Neural crest cell (in vitro differentiated cells): Measurements from ENCODE around the gene COMT. TPM values are rescaled to one million over a fixed set of nuclear protein-coding genes. Genes with fewer than 3 reads are reported as not detected.
A peak's percentile ranks its signal among the peaks of the same experiment; 100 is the strongest.

ENCODE experiments used
- DNase-seq: peaks from one replicate; pipeline ENCODE4 v3.0.0; 2021; ENCODE audit warnings: low read depth, mixed read lengths, low spot score
- H3K27ac Mint-ChIP-seq: one replicate; pipeline ENCODE4 v1.8.0; 2021; ENCODE audit warnings: mild to moderate bottlenecking, mixed read lengths; ENCODE audit not compliant: unreplicated experiment
- H3K27me3 Mint-ChIP-seq: 2 replicates; pipeline ENCODE4 v1.8.0; 2021; ENCODE audit warnings: low read depth, mild to moderate bottlenecking, mixed read lengths
- H3K36me3 Mint-ChIP-seq: 2 replicates; pipeline ENCODE4 v1.8.0; 2021; ENCODE audit warnings: low read depth, mild to moderate bottlenecking, mixed read lengths
- H3K4me1 Mint-ChIP-seq: 2 replicates; pipeline ENCODE4 v1.8.0; 2021; ENCODE audit warnings: mixed read lengths
- H3K4me3 Mint-ChIP-seq: one replicate; pipeline ENCODE4 v1.8.0; 2021; ENCODE audit warnings: mild to moderate bottlenecking, mixed read lengths
- H3K9me3 Mint-ChIP-seq: 2 replicates; pipeline ENCODE4 v1.8.0; 2021; ENCODE audit warnings: mixed read lengths
- CTCF ChIP-seq: fragments of 200-600 bp; sonication (generic); conservative IDR thresholded peaks from 2 replicates; pipeline ENCODE4 v1.5.0; 2021; ENCODE audit warnings: antibody characterized with exemption, mild to moderate bottlenecking
- total RNA-seq: library from RNA; stranded (reverse); gene quantifications from 2 replicates; pipeline ENCODE4 v1.2.1, GENCODE V29; 2021

The COMT gene
- total RNA-seq, 1 donor from 2014 or later = 86.4 TPM

- H3K4me1 Mint-ChIP-seq = peaks cover 13% of the 10 kb centered on the region
- DNase-seq = no peak
- H3K27me3 Mint-ChIP-seq = no peaks in the 10 kb centered on the region
- no peak overlapping the region for H3K27ac Mint-ChIP-seq
- H3K36me3 Mint-ChIP-seq = no peaks in the 10 kb centered on the region
- no peak for TF ChIP-seq CTCF
- H3K9me3 Mint-ChIP-seq = peaks cover under 1% of the 10 kb centered on the region
- peak overlapping the region; percentile 74 for H3K4me3 Mint-ChIP-seq
Measured at GRCh38 chr22:19989725-19990067, 48.1 kb downstream of the COMT start.

GRCh38 chr22:19990188-19990587 lies 48.6 kb downstream of the COMT start:
- no peak for TF ChIP-seq CTCF

GRCh38 chr22:19990609-19991394 lies 49.2 kb downstream of the COMT start:
- Mint-ChIP-seq H3K4me1 (peaks cover 8% of the 10 kb centered on the region), H3K4me3 (peak overlapping the region; percentile 31), H3K27me3 (no peaks in the 10 kb centered on the region), H3K27ac (no peak overlapping the region), H3K36me3 (no peaks in the 10 kb centered on the region), H3K9me3 (peaks cover 3% of the 10 kb centered on the region)
- TF ChIP-seq CTCF = no peak
- DNase-seq = no peak

More at GRCh38 chr22:19990188-19990587, 48.6 kb downstream of the COMT start:
- H3K4me3 Mint-ChIP-seq = peak overlapping the region; percentile 31
- H3K36me3 Mint-ChIP-seq = no peaks in the 10 kb centered on the region
- peaks cover 12% of the 10 kb centered on the region for H3K4me1 Mint-ChIP-seq
- DNase-seq = no peak
- no peaks in the 10 kb centered on the region for H3K27me3 Mint-ChIP-seq
- no peak overlapping the region for H3K27ac Mint-ChIP-seq
- H3K9me3 Mint-ChIP-seq = peaks cover 3% of the 10 kb centered on the region

- H3K4me3 Mint-ChIP-seq = no peak overlapping the region
- TF ChIP-seq CTCF = no peak
- H3K4me1 Mint-ChIP-seq = peaks cover 8% of the 10 kb centered on the region
- no peaks in the 10 kb centered on the region for H3K36me3 Mint-ChIP-seq
- DNase-seq = no peak
- H3K27ac Mint-ChIP-seq = no peak overlapping the region
- H3K27me3 Mint-ChIP-seq = no peaks in the 10 kb centered on the region
- H3K9me3 Mint-ChIP-seq = peaks cover 3% of the 10 kb centered on the region
Measured at GRCh38 chr22:19991395-19991644, 49.7 kb downstream of the COMT start.

- peaks cover 3% of the 10 kb centered on the region for H3K9me3 Mint-ChIP-seq
- H3K27me3 Mint-ChIP-seq = no peaks in the 10 kb centered on the region
- no peak for TF ChIP-seq CTCF
- H3K36me3 Mint-ChIP-seq = no peaks in the 10 kb centered on the region
- no peak overlapping the region for H3K27ac Mint-ChIP-seq
- no peak overlapping the region for H3K4me3 Mint-ChIP-seq
- peaks cover 12% of the 10 kb centered on the region for H3K4me1 Mint-ChIP-seq
- no peak for DNase-seq
Measured at GRCh38 chr22:19991645-19992451, 50.3 kb downstream of the COMT start.
